NCI-H446 (cell line): Measurements from ENCODE around the gene RHOBTB1.
A peak's percentile ranks its signal among the peaks of the same experiment; 100 is the strongest.
"Not testable (repeated sequence)": the region's sequence is repeated elsewhere in the genome, so short reads cannot be mapped to it uniquely, and the experiment has no call there.

Experiments
- DNase-seq, 2 experiments: peaks; one replicate each; lab custom pipeline; 2025; lab: John Stamatoyannopoulos, UW

RHOBTB1 gene

GRCh38 chr10:60944058-60944909, at the start of gene RHOBTB1:
Gene RHOBTB1, minus strand, starts transcription at chr10:60944185. Its CDS starts 32,643 bp downstream, at chr10:60911542.
- DNase-seq = peak; percentile 19 to 66

- no peak for DNase-seq
These were observed 48.7 kb upstream of the RHOBTB1 start for GRCh38 chr10:60992636-60993035.

- DNase-seq = no peak
These were observed 46.7 kb upstream of the RHOBTB1 start for GRCh38 chr10:60990663-60991062.

DNA sequence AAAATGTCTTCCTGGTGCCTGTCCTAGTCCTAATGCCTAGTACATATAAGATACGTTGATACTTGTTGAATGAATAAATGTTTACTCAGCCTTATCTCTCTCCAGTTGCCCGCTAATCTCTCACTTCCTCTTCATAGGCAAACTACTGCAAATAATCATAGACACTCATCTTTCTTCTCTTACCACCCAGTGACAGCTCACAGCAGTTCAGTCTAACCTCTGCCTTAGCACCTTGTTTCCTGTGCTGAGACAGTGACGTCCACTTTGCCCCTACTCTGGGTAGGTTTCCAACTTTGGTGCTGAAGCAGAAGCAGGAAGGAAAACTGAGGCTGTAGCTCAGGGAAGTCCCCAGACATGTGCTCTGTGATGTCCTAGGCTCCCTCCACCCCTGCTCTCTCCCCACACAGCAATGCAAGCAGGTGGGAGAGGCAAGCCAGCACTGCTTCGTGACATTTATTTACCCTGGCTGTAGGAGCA, 45.5 kb upstream of the RHOBTB1 start:
- DNase-seq = no peak

DNA sequence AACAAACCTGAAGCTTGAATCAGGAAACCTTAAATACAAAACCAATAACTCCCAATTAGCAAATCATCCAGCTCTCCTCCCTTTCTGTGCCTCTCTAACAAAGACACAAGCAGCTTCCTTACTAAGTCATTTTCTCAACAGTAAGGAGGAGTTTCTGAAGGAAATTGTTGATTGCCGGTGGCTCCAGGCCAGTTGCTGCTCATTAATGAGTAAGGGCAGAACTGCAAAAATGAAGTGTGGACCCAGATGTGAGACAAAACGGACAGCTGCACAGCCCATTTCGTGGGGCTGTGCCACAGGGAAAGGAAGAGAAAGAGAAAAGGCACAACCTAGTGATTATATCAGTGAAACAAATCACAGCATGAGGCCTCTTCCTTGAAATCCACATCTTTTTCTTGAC, 42.8 kb upstream of the RHOBTB1 start:
- no peak for DNase-seq

GRCh38 chr10:60985951-60986350, 42.0 kb upstream of the RHOBTB1 start:
- no peak for DNase-seq

DNA sequence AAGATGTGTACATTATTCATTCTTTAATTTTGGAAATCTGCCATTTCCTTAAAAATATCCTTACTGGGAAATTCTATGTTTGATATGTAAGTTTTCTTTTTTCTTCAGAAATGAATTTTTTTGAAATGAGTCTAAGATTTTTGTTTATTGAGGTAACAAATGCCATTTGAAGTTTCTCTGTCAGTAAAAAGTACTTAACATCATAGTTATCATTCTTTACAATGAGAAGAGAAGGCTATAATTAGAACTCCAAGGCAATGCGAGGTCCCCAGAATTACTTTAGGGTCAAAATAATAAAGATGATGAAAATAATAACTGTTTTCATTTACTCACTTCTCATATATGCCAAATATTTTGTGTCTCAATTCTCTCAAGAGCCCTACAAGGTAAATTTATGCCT, 37.0 kb upstream of the RHOBTB1 start:
- DNase-seq = no peak

DNA sequence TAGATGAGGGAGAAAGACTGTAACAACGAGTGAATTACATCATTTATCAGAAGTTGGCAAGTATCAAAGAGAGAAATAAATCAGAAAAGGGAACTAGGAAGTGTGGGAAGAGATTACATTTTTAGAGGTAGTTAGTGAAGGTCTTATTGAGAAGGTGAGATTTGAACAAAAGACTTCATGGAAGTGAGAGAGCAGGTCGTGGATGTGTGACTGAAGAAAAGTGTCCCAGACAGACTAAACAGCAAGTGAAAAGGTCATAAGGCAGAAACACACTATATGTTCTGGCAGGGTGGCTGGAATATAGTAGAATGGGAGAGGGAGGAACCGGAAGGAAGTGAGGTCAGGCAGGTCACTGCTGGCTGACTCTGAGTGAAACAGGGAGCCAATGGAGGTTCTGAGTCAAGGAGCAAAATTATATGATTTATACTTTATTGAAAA, 35.7 kb upstream of the RHOBTB1 start:
- DNase-seq = no peak

- DNase-seq = peak in 1 of 2 experiments; percentile 8
These were observed 34.5 kb upstream of the RHOBTB1 start for GRCh38 chr10:60978287-60979115.

DNA sequence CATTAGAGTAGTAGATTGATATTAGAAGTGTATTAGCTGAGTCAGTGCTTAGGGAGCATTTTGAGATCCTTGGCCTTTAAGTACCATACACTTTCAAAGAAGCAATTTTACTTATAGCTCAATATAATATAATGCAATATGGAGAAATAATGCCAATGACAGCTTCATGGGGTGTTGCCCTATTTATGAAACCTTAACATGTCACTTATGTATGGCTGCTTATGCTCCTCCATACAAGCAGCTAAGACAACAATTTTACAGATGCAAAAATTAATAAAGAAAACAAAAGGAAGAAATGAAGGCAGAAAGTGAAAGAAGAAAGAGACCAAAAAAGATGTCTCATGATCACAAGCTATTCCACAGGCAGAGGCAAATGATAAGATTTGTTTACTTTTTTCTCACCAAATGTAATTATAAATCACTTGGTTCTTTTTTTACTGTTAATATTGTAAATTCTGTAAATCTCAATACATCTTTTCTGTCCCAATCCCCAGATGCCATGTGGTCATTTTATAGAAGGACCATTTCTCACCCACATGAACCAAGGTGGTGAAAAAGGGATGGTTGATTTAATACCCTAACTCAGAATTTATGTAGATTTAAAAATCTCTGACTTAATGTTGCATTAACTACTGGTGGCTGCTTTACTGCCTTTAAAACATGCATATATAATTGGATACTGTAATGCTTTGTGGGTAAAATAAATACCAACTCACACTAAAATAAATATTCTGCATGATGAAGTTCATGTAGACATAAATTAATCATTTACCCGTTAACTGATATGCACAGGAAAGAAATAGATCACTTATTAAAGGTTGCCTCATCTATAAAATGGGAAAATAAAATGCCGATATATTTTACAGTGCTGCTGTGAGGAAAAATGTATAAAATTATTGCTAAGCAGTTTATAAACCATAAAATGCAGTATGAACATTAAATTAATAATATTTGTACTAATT, 33.5 kb upstream of the RHOBTB1 start:
- DNase-seq = no peak

- no peak for DNase-seq
These were observed 32.7 kb upstream of the RHOBTB1 start for GRCh38 chr10:60976687-60977086.

- DNase-seq = no peak
These were observed 31.7 kb upstream of the RHOBTB1 start for GRCh38 chr10:60975716-60976115.

DNA sequence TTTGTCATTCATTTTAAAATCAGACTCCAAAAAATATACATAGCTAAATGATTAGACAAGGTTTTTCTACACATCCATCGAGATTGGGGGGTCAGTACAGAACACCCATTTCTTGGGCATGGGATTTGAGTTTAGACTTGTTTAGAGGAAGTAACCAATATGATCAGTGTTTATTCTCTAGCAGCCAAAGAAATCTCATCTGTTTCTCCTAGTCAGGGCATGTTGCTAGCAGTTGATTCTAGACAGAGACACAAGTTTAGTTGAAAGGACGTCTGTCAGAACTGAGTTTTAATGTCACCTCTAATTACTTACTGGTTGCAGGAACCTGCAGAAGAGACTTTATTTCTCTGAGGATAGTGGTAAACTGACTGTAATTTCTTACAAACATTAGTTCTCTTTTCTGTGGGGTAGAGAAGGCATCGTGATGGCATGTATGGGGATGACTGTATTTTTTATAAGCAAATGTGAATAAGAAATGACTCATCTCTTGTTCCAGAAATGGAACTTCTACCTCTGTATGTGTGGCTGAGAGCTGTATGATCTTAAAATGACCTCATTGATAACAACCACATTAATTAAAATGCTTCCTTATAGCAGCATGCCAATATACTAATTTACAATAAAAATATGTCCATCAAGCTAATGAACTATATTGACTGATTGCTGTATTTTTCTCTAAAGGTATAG, 30.6 kb upstream of the RHOBTB1 start:
- no peak for DNase-seq

GRCh38 chr10:60973086-60973485, 29.1 kb upstream of the RHOBTB1 start:
- no peak for DNase-seq

- not testable (repeated sequence) for DNase-seq
These were observed 28.2 kb upstream of the RHOBTB1 start for GRCh38 chr10:60972181-60972580.

DNA sequence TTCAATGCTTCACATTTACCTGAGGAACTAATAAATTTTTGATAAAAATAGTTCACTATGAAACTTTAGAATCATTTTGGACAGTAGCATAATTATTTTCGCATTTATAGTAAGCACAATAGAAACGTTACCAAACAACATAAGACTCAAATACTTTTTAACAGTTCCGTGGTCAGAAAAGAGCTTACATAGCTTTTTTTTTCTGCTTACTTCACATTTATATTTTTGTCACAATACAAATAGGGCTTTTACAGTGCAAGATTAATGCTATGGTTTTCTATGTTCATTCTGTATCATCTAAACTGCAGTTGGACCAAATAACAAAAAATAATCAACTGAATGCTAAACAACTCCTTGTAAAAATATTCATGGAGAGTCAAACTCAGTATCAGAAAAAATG, 26.5 kb upstream of the RHOBTB1 start:
- DNase-seq = no peak

DNA sequence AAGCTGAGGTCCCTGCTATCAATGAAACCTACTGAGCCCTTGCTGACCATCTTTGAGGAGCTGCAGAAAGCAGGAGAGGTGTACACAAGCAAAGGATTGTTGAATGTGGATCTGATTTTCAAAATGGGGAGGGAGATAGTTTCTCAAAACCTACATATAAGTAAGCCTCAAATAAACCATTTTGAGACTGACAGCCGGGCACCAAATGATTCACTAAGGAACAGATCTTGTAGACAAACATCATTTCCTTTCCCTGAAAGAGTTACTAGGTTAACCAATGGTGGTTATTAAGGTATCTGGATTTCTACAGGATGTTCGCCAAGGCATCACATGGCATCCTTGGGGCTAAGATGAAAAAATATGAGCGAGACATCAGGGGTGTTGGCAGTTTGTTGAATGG, 24.5 kb upstream of the RHOBTB1 start:
- DNase-seq = no peak

DNA sequence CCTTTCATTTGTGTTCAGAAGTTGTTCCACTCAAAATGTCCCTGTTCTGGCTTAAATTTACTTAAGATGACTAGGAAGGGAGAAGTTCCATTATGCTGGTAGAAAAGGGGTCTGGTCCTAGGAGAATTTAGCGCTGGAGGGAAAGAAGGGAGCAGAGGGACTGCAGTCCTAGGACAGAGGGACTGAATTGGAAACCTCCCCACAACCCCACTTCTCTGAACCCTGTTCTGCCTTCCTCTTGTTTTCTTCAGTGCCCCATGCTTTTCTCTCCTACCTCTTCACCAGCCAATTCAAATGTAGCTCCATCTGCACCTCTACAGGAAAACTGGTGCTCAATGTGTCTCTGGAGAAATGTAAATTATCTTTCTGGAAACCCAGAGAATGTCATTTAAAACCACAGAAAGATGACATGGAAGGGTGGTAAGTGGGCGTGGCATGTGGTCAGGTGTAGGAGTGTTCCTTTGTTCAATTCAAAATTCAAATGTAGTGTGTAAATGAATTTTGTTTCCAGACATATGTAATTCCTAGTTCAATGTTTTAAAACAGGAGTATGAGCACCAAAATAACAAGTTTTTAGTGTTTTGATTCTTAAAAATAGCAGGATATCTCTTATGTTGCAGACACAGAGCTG, 24.0 kb upstream of the RHOBTB1 start:
- DNase-seq = no peak

- DNase-seq = no peak
These were observed 23.3 kb upstream of the RHOBTB1 start for GRCh38 chr10:60967260-60967659.

- no peak for DNase-seq
These were observed 21.7 kb upstream of the RHOBTB1 start for GRCh38 chr10:60965696-60966095.
